Ishikawa (cell line): Measurements from ENCODE around the gene MLLT3.

Source experiments
- MAX ChIP-seq: IDR thresholded peaks from 2 replicates; pipeline ENCODE4 v1.6.1; 2012
- REST ChIP-seq: IDR thresholded peaks from 2 replicates; pipeline ENCODE4 v1.6.1; 2012; ENCODE audit warnings: low read depth, mild to moderate bottlenecking
- TAF1 ChIP-seq: IDR thresholded peaks from 2 replicates; pipeline ENCODE4 v1.6.1; 2012; ENCODE audit warnings: low read depth, mild to moderate bottlenecking
- TCF12 ChIP-seq: IDR thresholded peaks from 2 replicates; pipeline ENCODE4 v1.6.1; 2012; ENCODE audit warnings: low read depth

- TF ChIP-seq REST (no peak), TCF12 (no peak), TAF1 (no peak), MAX (no peak)
Measured at GRCh38 chr9:20305452-20305851, 316.8 kb downstream of the MLLT3 start.
